Activated naive CD4-positive, alpha-beta T cell treated with Interleukin-2 at 50 U/mL for 16 hours (primary cell): Measurements from ENCODE around the gene NIN.

ENCODE experiments used
- DNase-seq: peaks from one replicate; pipeline ENCODE4 v3.0.0-alpha.2; 2020

The NIN gene

DNA sequence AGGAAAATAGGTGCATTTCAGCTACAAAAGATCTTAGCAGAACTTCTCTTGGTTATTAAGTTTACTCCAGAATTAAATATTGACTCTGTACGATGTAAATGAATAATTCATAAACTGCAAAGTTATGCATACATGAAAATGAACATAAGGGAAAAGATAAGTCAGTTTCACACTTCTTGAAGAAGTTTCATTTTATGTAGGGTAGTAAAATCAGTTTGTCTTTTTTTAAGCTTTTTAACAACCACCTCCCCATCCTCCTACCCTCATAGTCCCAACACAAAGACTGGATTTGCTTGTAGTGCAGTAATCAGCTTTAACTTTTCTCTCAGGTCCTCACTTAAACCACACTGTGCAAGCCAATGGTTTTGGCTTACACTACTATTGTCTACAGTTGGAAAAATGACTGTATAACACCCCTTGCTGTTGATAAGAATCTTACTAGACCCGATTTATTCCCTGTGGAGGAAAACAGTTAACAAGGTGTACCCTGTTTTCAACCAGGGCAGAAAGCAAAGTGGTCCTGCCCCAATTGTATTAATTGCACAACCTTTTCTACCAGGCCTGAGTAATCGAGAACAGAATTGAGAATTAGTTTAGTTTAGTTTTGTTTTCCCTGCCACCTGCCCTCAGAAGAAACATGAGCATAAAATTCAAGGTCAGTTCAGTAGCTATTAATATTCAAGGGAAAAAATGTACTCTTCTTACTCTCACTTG lies 44.1 kb downstream of the NIN start:
- no peak for DNase-seq

GRCh38 chr14:50785457-50786063 lies 45.4 kb downstream of the NIN start:
- DNase-seq, result no peak

DNA sequence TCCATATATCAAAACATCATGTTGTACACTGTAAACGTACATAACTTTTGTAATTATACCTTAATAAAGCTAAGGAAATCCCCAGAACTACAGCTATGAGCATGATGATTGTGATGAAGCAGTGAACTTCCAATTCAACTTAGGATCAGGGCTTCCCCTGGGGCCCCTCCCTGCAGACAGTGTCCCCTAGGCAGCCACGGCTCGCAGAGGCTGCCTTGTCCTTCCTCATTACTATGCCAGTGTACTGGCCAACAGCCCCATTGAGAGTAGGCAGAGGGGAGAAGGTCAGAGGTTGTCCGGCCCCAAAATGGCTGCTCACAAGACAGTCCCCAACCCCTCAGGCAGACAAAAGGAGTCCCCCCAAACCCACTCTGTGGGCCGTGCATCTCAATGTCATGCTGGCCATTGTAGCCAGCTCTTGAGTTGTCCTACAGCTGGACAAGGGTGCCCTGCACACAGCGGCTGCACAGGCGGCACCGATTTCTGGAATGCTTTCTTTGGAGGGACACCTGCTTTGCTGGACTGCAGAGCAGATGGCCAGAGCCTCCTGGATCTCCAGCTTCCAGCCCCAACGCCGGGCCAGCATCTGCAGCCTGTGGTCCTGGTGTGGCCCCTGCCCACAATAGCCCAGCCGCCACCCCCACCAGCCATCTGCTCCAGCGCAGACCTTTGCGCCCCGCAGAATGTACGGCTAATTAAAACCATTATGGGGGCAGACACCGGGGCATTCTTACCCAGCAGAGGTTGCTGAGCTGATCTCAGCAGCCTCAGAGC lies 46.1 kb downstream of the NIN start:
- DNase-seq, result no peak

- no peak for DNase-seq
Measured at GRCh38 chr14:50783563-50783962, 47.4 kb downstream of the NIN start.

DNA sequence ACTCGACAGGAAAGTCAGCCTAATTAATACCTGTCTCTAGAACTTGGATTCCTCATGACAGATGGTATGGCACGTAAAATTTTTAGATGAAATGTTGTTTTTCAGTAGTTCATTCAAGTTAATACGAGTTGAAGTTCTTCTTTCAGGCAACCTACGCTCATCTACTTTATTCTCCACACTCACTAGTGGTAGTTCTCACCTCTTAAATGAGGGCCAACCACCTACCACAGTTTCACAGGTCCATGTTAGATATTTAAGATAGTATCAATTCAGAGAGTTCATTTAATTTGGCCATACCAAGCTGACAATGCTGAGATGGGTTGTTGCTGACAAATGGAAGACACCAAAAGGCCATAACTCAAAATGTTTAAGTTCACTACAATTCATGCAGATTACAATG lies 50.6 kb downstream of the NIN start:
- no peak for DNase-seq

DNA sequence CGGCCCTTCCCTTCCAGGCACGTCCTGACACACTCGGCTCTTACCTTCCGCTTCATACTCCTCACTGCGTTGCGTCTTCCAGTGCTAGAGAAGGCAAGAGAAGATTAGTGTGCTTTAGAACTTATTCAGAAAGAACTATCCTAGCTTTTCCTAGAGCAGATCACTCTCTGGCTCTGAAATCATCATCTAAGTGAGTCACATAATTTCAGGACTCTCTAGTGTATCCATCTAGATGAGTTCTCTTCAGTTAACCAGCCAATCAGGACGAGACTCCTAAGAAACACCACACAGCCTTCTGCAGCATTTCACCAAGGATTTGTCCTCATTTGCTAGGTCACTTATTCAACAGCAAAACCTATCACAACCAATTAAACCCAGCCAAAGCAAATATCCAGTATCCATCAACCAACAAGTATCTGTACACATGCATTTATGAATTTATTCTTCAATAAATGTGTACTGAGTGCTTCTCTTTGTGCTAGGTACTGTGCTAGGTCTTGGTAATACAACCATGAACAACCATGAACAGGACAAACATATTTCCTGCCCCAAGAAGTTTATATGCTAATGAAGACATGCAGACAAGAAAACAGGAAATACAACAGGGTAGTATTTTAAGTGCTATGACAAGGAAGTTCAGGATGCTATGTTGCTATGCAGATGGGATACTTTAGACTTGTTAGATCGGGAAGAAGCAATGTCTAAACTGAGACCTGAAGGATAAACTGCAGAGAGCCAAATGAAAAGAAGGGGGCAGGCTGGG lies 52.1 kb downstream of the NIN start:
- DNase-seq, result no peak

- no peak for DNase-seq
Measured at GRCh38 chr14:50776522-50776921, 54.4 kb downstream of the NIN start.

- no peak for DNase-seq
Measured at GRCh38 chr14:50775357-50775756, 55.6 kb downstream of the NIN start.

- no peak for DNase-seq
Measured at GRCh38 chr14:50774542-50775267, 56.3 kb downstream of the NIN start.

DNA sequence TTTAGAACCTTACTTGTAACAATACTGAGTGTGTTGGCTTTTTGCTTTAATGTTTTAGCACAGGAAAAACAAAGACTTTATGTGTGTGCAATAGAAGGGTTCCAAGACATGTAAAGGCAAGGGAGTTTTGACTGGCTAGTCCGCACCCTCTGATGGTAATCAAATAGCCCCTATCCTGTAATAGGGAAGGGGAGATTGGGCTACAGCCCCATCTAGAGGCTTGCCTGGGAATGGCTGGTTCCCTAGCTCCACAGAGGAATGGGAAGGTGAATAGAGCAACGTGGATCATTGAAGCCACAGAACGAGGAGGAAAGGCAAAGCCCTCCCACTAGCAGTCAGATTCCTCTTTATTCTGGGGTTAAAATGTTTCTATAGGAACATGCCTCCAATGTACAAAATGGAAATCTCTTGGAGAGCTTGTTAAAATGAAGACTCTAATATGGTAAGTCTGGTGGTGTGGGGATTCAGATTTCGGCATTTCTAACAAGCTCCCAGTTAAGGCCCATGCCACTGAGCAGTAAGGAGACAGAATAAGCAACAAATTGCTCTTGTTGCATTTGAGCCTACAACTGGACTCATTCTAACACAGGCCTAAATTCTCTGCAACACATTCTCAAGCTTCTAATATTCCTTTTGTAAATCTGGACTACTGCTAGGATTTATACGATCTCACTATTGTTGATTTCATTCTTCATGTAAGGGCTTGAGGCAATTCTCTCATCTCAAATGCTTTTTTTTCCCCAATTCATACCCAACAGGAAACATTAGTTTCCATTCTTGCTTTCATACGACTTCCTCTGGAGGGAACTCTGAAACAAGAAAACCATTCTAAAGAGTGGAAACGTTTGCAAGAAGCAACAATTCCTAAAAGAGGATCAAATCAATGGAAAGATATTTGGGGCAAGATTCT lies 57.1 kb downstream of the NIN start:
- peak; percentile 35 for DNase-seq

DNA sequence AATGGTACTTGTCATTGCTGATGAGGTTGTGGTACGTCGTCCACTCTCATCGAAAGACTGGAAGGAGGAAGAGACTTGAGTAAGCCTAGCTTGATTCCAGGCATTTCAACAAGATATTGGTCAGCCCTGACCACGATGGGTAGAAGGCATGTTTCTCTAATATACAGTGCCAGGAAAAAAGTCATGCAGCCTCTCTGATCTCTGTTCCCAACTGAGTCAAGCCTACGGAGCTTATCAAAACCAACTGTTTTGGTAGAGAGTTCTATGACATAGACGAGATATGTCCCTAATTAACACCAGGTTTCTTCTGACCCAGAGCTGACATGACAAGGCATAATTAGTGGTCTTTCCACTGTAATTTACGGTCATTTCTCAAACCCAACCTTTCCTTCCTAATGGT lies 58.5 kb downstream of the NIN start:
- no peak for DNase-seq

- no peak for DNase-seq
Measured at GRCh38 chr14:50770586-50770985, 60.4 kb downstream of the NIN start.

- no peak for DNase-seq
Measured at GRCh38 chr14:50769863-50770500, 61.0 kb downstream of the NIN start.

GRCh38 chr14:50768680-50769079 lies 62.3 kb downstream of the NIN start:
- DNase-seq, result no peak

DNA sequence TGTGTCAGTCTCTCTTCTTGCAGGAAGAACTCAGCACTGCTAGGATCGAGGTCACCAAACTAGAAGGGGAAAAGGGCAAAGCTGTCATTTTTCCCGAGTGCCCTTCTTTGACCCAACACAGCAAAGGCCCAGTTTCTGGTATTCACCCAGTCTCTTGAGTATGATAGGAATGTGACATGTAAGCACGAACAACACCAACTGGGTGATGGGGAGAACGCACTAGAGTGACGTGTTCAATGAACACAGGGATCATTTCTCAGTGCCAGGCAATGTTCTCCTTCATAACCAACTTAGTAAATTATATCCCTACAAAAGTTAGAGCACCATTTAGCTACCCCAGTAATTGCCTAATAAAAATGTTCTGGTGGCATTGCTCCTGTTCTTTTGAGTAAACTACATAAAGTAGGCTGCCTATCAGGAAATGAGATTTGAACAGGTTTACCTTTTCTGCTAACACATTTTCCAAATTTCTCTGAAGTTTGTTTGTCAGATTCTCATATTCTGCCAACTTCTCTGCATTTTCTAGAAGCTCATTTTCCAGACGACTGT lies 64.5 kb downstream of the NIN start:
- no peak for DNase-seq

DNA sequence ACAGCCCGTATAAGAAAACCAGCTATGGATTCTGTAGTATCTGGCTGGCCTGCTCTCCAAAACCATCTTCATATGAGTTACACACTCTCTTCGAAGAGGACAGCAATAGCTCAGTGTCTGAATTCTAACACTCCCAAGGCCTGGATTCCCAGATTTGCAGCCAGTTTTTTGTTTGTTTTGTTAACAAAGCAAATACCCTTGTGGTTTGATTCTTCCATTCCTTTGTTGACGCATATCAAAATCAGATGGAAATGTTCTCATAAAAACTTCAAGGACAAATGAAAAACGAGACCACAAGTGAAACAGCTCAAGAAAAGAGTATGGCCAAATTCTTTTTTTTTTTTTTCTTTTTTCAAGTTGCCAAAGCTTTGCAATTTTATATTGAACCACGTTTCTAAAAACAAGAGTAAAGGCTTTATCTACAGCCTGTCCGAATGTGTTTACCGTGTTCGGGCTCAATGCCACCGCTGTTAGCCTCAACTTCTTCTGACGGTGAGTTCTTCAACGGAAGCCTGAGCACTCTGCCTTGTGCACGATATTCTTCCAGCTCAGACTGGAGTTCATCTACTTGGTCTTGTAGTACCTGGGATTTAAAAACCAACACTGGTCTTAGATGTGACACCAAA lies 67.5 kb downstream of the NIN start:
- no peak for DNase-seq

GRCh38 chr14:50762931-50763300 lies 68.0 kb downstream of the NIN start:
- no peak for DNase-seq

GRCh38 chr14:50762001-50762930 lies 68.7 kb downstream of the NIN start:
- DNase-seq, result peak; percentile 50
